Calu3 (cell line): Measurements from ENCODE around the gene OSBPL3. TPM values are rescaled to one million over a fixed set of nuclear protein-coding genes. Genes with fewer than 3 reads are reported as not detected.

Experiments used
- BruUV-seq: library from RNA; stranded (reverse); fragments of 400-500 nt; replicated peaks from 2 replicates; lab custom pipeline; 2021; lab: Mats Ljungman, UMichigan
- CTCF ChIA-PET: fragments of 300-600 bp; sonication (Branson Sonifier 250); formaldehyde crosslinking; loops from one replicate; lab custom pipeline; 2022; ENCODE audit warnings: antibody characterized with exemption; lab: Charles Lee
- DNase-seq: peaks from one replicate; pipeline ENCODE4 v3.0.0; 2022
- H3K27ac Mint-ChIP-seq: one replicate; pipeline ENCODE4 v1.8.0; 2022; ENCODE audit warnings: mixed read lengths; ENCODE audit not compliant: unreplicated experiment
- H3K27me3 Mint-ChIP-seq: one replicate; pipeline ENCODE4 v1.8.0; 2022; ENCODE audit warnings: mixed read lengths; ENCODE audit not compliant: unreplicated experiment
- H3K36me3 Mint-ChIP-seq: one replicate; pipeline ENCODE4 v1.8.0; 2022; ENCODE audit warnings: mild to moderate bottlenecking, moderate library complexity, mixed read lengths; ENCODE audit not compliant: insufficient read depth, unreplicated experiment
- H3K4me1 Mint-ChIP-seq: one replicate; pipeline ENCODE4 v1.8.0; 2022; ENCODE audit warnings: mild to moderate bottlenecking, low read depth, mixed read lengths; ENCODE audit not compliant: unreplicated experiment
- H3K4me3 Mint-ChIP-seq: one replicate; pipeline ENCODE4 v1.8.0; 2022; ENCODE audit warnings: mild to moderate bottlenecking, low read depth, moderate library complexity, mixed read lengths; ENCODE audit not compliant: unreplicated experiment
- H3K9me3 Mint-ChIP-seq: one replicate; pipeline ENCODE4 v1.8.0; 2022; ENCODE audit warnings: low read depth, mixed read lengths; ENCODE audit not compliant: unreplicated experiment
- CTCF ChIP-seq: fragments of 200-600 bp; IDR thresholded peaks from one replicate; pipeline ENCODE4 v1.8.0; 2022; ENCODE audit warnings: antibody characterized with exemption; ENCODE audit not compliant: unreplicated experiment
- intact Hi-C: fragments of 100-400 bp; cut with micrococcal nuclease; formaldehyde crosslinking; loops from one replicate; pipeline ENCODE4 v1.10.0; 2022; ENCODE audit not compliant: unreplicated experiment
- total RNA-seq: library from RNA; stranded (reverse); gene quantifications from 2 replicates; pipeline ENCODE4 v1.2.3, GENCODE V29; 2022

OSBPL3 gene
- total RNA-seq, 1 experiment from 2014 or later, result 136 TPM

GRCh38 chr7:24784277-24784676 is 195.7 kb downstream of the OSBPL3 start:
- intact Hi-C loops, result no loop called here
- Mint-ChIP-seq H3K4me3 (no peak overlapping the region), H3K4me1 (peaks cover 28% of the 10 kb centered on the region), H3K27ac (no peak overlapping the region), H3K27me3 (no peaks in the 10 kb centered on the region), H3K36me3 (peaks cover 35% of the 10 kb centered on the region), H3K9me3 (peaks cover 3% of the 10 kb centered on the region)
- no TSS peak for BruUV-seq
- DNase-seq, result no peak
- CTCF ChIA-PET, result interaction anchor here (0.6 kb wide), 1 partner anchor 41 kb away, joined by 3 read pairs; no protein-coding TSS in a partner anchor
- no peak for TF ChIP-seq CTCF

- BruUV-seq, result no TSS peak
- DNase-seq, result no peak
- CTCF ChIA-PET, result interaction anchor here (0.6 kb wide), 1 partner anchor 41 kb away, joined by 3 read pairs; no protein-coding TSS in a partner anchor
- peaks cover 3% of the 10 kb centered on the region for H3K9me3 Mint-ChIP-seq
- peaks cover 29% of the 10 kb centered on the region for H3K36me3 Mint-ChIP-seq
- peaks cover 22% of the 10 kb centered on the region for H3K4me1 Mint-ChIP-seq
- intact Hi-C loops, result no loop called here
- no peak overlapping the region for H3K27ac Mint-ChIP-seq
- no peak overlapping the region for H3K4me3 Mint-ChIP-seq
- no peak for TF ChIP-seq CTCF
- H3K27me3 Mint-ChIP-seq, result no peaks in the 10 kb centered on the region
Observed at GRCh38 chr7:24783698-24784097, 196.3 kb downstream of the OSBPL3 start.

- Mint-ChIP-seq H3K4me3 (no peak overlapping the region), H3K9me3 (no peaks in the 10 kb centered on the region), H3K4me1 (peaks cover under 1% of the 10 kb centered on the region), H3K27ac (no peak overlapping the region), H3K27me3 (no peaks in the 10 kb centered on the region), H3K36me3 (peaks cover 11% of the 10 kb centered on the region)
- CTCF ChIA-PET, result interaction anchor here (0.6 kb wide), 1 partner anchor 551 kb away, joined by 4 read pairs; no protein-coding TSS in a partner anchor
- BruUV-seq, result no TSS peak
- DNase-seq, result no peak
- TF ChIP-seq CTCF, result no peak
- intact Hi-C loops, result no loop called here
Observed at GRCh38 chr7:24781106-24781505, 198.9 kb downstream of the OSBPL3 start.

GRCh38 chr7:24779283-24779655 is 200.7 kb downstream of the OSBPL3 start:
- H3K27ac Mint-ChIP-seq, result no peak overlapping the region
- peaks cover 11% of the 10 kb centered on the region for H3K36me3 Mint-ChIP-seq
- no peak overlapping the region for H3K4me3 Mint-ChIP-seq
- no peaks in the 10 kb centered on the region for H3K9me3 Mint-ChIP-seq
- no peak for TF ChIP-seq CTCF
- H3K4me1 Mint-ChIP-seq, result no peaks in the 10 kb centered on the region
- intact Hi-C loops, result no loop called here
- CTCF ChIA-PET, result interaction anchor here (0.5 to 0.9 kb wide), 2 partner anchors 9 to 333 kb away, joined by 3 read pairs; no protein-coding TSS in a partner anchor
- BruUV-seq, result no TSS peak
- no peak for DNase-seq
- no peaks in the 10 kb centered on the region for H3K27me3 Mint-ChIP-seq
